ENCODE results near the gene BAIAP2. TPM values are rescaled to one million over a fixed set of nuclear protein-coding genes. Genes with fewer than 3 reads are reported as not detected.

Gene BAIAP2
- total and polyA plus RNA-seq, 2 of the 13 experiments (the other 11 are each of a cell fraction or from before 2014, with no cell fraction given): 22.5 to 24.0 TPM

DNA sequence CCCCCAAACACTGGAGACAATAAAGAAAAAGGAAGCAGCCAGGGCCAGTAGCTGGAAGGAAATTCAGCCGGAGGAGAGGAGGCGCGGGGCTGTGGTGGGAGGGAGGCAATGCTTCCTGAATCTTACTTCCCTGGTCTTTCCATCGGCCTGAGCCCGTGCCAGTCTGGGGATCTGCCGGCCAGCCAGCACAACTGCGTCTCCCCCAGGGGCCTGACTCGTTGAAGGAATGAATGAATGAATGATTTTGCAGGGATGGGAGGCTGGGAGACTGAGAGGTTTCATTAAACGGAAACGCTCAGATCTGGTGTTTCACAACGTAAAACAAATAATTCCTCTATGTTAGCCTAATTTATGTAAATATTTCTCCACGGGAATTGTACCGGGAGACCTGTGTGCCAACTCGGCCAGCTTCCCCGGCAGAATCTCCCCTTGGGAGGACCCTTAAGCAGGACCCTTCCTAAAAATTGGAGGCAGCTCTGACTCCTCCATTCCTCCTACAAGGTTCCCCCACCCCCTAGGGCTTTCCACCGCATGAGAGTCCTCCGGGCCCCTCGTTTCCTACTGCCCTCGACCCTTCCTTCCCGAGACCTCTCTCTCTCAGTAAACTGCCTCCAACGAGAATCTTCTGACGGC lies 1.3 kb upstream of the BAIAP2 start (continued):
- TF ChIP-seq, protein P1, sequence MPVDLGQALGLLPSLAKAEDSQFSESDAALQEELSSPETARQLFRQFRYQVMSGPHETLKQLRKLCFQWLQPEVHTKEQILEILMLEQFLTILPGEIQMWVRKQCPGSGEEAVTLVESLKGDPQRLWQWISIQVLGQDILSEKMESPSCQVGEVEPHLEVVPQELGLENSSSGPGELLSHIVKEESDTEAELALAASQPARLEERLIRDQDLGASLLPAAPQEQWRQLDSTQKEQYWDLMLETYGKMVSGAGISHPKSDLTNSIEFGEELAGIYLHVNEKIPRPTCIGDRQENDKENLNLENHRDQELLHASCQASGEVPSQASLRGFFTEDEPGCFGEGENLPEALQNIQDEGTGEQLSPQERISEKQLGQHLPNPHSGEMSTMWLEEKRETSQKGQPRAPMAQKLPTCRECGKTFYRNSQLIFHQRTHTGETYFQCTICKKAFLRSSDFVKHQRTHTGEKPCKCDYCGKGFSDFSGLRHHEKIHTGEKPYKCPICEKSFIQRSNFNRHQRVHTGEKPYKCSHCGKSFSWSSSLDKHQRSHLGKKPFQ (CRISPR knock-in tag; IDR thresholded peaks at IDR 0.05; ENCODE audit: insufficient replicate concordance): no peak
- no peak for TF ChIP-seq RARA (CRISPR knock-in tag; IDR thresholded peaks at IDR 0.05)
- TF ChIP-seq, protein P2, sequence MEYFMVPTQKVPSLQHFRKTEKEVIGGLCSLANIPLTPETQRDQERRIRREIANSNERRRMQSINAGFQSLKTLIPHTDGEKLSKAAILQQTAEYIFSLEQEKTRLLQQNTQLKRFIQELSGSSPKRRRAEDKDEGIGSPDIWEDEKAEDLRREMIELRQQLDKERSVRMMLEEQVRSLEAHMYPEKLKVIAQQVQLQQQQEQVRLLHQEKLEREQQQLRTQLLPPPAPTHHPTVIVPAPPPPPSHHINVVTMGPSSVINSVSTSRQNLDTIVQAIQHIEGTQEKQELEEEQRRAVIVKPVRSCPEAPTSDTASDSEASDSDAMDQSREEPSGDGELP (IDR thresholded peaks at IDR 0.05; ENCODE audit: borderline replicate concordance, low read depth): no peak
- TF ChIP-seq NFKBIZ (CRISPR knock-in tag; IDR thresholded peaks at IDR 0.05): no peak
- TF ChIP-seq ZSCAN30 (CRISPR knock-in tag; IDR thresholded peaks at IDR 0.05): no peak
- TF ChIP-seq, protein P3, sequence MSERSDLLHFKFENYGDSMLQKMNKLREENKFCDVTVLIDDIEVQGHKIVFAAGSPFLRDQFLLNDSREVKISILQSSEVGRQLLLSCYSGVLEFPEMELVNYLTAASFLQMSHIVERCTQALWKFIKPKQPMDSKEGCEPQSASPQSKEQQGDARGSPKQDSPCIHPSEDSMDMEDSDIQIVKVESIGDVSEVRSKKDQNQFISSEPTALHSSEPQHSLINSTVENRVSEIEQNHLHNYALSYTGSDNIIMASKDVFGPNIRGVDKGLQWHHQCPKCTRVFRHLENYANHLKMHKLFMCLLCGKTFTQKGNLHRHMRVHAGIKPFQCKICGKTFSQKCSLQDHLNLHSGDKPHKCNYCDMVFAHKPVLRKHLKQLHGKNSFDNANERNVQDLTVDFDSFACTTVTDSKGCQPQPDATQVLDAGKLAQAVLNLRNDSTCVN (CRISPR knock-in tag; IDR thresholded peaks at IDR 0.05; ENCODE audit: borderline replicate concordance): no peak
- 0 out of 2 replicates have a peak, but pooled peaks have one; percentile 23 for TF ChIP-seq MXD4 (CRISPR knock-in tag; IDR thresholded peaks at IDR 0.05)
- TF ChIP-seq ZEB1 (IDR thresholded peaks at IDR 0.05; ENCODE audit: insufficient replicate concordance, low read depth): peak; percentile 6
- TF ChIP-seq, protein P4, sequence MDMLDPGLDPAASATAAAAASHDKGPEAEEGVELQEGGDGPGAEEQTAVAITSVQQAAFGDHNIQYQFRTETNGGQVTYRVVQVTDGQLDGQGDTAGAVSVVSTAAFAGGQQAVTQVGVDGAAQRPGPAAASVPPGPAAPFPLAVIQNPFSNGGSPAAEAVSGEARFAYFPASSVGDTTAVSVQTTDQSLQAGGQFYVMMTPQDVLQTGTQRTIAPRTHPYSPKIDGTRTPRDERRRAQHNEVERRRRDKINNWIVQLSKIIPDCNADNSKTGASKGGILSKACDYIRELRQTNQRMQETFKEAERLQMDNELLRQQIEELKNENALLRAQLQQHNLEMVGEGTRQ (IDR thresholded peaks at IDR 0.05; ENCODE audit: low read depth, low read length): no peak
- TF ChIP-seq, protein P4 (CRISPR knock-in tag; IDR thresholded peaks at IDR 0.05; ENCODE audit: borderline replicate concordance): no peak
- no peak for TF ChIP-seq FOSL1 (CRISPR knock-in tag; IDR thresholded peaks at IDR 0.05; ENCODE audit: borderline replicate concordance)
- no peak for TF ChIP-seq NR2F2 (IDR thresholded peaks at IDR 0.05; ENCODE audit: borderline replicate concordance, low read depth)
- TF ChIP-seq SMYD3 (CRISPR knock-in tag; IDR thresholded peaks at IDR 0.05): no peak
- no peak for TF ChIP-seq NR2C2 (CRISPR knock-in tag; IDR thresholded peaks at IDR 0.05; ENCODE audit: borderline replicate concordance)
- TF ChIP-seq DNMT1 (CRISPR knock-in tag; IDR thresholded peaks at IDR 0.05): no peak
